HuH-7.5 (cell line): Measurements from ENCODE around the gene ERAP2.

ENCODE experiments used
- DNase-seq: peaks from one replicate; pipeline ENCODE4 v3.0.0; 2011; ENCODE audit warnings: low spot score

Gene ERAP2

GRCh38 chr5:96966801-96967200 lies 90.5 kb downstream of the ERAP2 start:
- no peak for DNase-seq

DNA sequence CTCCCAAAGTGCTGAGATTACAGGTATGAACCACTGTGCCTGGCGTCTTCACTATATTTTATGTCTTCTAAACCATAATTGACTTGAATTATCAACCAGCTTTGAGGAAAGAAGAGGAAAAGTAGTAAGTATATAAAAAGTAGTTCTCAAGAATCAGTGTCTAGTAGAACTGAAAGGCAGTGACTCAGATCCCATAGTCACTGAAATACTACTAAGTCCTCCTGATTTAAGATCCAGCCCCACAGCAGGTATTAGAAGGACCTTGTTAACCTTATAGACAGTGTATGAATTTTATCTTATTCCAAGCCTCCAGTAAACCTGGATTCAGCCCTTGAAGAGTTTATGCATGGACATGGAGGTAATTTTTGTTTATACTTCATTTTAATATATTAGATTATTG lies 91.1 kb downstream of the ERAP2 start:
- no peak for DNase-seq

- no peak for DNase-seq
Observed at GRCh38 chr5:96968074-96968473, 91.8 kb downstream of the ERAP2 start.

DNA sequence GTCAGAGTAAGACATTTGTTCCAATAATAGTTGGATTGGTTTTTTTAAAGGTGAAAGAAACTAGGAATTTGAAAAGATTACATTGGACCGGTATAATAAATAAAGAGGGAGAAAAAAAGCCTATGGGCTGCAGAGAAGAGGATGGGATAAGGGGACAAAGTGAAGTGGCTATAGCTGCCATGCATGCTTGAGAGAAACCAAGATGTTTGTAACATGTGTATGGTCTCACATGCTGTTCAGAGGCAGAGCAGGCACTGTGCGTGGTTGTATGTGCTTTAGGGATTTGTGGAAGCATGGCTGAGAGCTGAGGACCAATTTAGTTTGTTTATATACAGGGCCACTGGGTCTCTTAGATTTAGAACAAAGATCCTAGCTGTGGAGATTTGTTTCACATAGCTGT lies 92.3 kb downstream of the ERAP2 start:
- no peak for DNase-seq
